NCI-H2029 treated with DMSO at 0.1 percent for 48 hours (cell line): Measurements from ENCODE around the gene SERPINB2.
"Not testable (repeated sequence)": the region's sequence is repeated elsewhere in the genome, so short reads cannot be mapped to it uniquely, and the experiment has no call there.

Experiments used
- DNase-seq: peaks from one replicate; lab custom pipeline; 2025; lab: John Stamatoyannopoulos, UW

Gene SERPINB2

DNA sequence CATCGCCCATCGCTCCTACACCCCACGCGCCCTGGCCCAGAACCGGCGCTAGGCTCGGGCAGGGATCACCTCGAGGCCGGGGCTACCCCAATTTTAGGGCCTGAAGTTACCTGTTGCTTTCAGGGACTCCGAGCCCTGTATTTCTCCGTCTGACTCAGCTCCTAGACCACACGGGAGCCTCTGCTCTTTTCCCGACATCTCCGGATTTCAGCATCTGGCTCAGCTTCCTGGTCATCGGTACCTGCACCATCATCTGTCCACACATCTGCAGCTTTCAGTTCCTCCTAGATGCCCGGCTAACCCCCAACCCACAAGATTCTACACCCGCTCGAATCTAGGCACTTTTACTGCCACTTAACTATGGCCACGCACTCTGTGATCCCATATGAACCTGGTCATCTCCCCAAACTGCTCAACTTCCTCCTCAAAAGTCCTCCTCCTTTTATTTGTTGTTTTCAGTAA lies 49.5 kb downstream of the SERPINB2 start:
- no peak for DNase-seq

DNA sequence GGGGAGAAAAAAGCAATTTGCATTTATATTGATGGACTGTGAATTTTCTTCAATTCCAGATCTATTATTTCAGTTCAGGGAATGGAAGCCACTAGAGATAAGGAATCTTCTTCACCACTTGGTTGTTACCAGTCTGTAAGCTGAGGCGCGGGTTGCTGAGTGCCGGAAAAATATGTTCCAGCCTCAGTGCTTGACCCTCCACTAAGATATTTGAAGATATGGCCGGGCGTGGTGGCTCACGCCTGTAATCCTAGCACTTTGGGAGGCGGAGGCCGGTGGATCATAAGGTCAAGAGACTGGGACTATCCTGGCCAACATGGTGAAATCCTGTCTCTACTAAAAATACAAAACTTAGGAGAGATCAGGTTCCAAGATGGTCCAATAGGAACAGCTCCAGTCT lies 52.5 kb downstream of the SERPINB2 start:
- no peak for DNase-seq

DNA sequence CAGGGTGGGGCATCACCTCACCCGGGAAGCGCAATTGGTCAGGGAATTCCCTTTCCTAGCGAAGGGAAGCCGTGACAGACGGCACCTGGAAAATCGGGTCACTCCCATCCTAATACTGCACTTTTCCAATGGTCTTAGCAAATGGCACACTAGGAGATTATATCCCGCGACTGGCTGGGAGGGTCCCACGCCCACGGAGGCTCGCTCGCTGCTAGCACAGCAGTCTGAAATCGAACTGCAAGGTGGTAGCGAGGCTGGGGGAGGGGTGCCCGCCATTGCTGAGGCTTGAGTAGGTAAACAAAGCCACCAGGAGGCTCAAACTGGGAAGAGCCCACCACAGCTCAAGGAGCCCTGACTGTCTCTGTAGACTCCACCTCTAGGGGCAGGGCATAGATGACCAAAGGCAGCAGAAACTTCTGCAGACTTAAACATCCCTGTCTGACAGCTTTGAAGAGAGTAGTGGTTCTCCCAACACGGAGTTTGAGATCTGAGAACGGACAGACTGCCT lies 53.1 kb downstream of the SERPINB2 start:
- DNase-seq, result not testable (repeated sequence)

DNA sequence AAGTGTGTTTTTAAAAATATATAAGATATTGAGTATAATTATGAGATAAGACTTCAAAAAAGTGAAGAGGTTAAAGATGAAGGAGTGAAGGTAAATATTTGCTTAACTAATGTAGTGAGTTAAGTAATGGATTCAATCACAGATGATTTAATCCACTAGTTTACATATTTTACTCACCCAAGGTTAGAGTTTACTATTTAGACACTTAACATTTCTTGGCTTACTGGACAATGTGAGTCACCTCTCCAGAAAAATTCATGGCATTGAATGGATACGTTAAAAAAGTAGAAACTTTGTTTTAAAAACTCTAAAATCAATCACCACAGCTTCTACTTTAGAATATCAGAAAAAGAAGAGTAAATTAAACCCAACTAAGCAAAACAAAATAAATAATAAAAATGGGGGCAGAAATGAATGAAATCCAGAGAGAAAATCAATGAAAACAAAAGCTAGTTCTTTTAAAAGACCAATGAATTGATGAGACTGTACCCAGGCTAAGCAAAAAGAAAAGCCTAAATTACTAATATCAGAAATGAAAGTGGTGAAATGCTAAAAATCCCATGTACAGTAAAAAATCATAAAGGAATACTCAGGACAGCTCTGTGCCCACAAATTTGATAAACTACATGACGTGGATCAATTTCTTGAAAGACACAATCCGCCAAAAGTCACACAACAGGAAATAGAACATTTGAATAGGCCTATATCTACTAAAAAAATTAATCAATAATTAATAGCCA lies 59.7 kb downstream of the SERPINB2 start:
- DNase-seq, result no peak

DNA sequence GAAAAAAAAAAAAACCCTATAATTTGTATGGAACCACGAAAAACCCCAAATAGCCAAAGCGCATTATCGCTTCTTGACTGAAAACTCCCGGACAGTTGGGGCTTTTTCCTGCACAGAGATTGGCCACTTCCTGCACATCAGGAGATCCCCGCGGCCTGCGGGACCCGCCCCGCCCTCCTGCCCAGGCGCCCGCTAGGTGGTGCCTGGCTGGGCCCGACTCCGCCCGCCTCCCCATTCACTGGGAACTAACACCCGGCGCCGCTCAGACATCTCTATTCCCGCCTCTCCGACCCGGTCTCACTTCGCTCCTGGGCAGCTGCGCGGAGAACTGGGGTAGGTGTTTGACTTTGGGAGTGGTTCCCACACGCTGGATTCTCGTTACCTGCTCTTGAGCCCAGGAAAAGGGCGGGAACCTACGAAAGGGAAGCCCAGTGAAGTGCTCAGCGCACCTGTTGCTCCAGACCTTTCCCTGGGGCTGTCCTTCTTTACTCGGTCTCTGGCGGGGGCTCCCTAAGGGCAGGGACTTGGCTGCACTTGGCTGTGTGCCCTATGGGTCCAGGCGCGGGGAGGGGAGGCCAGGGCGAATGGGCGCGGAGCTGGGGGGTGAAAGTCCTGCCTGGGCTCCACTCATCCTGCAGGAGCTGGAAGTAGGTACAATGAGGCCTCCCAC lies 61.7 kb downstream of the SERPINB2 start, which contains the start of gene HMSD:
HMSD (plus strand) TSS at position 234 of the 670 bp plus-strand sequence. CDS start 4,155 bp downstream, outside the sequence.
- DNase-seq, result peak; percentile 67

DNA sequence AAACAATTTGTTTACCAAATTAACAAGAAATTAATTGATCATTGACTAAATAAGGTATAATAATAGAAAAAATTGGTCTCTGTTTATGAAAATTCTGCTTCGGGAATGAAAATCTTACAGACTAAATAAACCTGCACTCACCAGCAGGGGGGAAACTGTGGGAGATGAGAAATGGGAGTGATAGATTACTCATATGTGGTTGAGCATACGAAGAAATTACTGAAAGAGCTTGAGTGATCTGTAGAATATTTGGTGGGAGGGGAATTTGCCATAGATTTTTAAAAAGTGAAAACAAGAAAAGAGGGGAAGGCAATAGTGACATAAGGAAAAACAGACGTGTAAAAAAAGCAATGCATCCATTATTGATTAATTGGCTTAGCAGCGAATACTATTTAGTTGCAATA lies 63.8 kb downstream of the SERPINB2 start:
- DNase-seq, result no peak
